T-helper 2 cell treated with Interferon-gamma antibody and Interleukin-4, amounts not matched to agents 5 μg/mL and 100 μg/mL, for 36 hours (primary cell): ENCODE measurements around the gene SLITRK6.

Experiments used
- DNase-seq: peaks from one replicate; pipeline ENCODE4 v3.0.0; 2021; ENCODE audit warnings: low spot score
- H3K27ac Mint-ChIP-seq: one replicate; pipeline ENCODE4 v1.8.0; 2021; ENCODE audit warnings: mild to moderate bottlenecking, mixed read lengths
- H3K27me3 Mint-ChIP-seq: one replicate; pipeline ENCODE4 v1.8.0; 2021; ENCODE audit warnings: low read depth, mixed read lengths
- H3K36me3 Mint-ChIP-seq: one replicate; pipeline ENCODE4 v1.8.0; 2021; ENCODE audit warnings: low read depth, mixed read lengths
- H3K4me1 Mint-ChIP-seq: one replicate; pipeline ENCODE4 v1.8.0; 2021; ENCODE audit warnings: low read depth, mixed read lengths
- H3K4me3 Mint-ChIP-seq: one replicate; pipeline ENCODE4 v1.8.0; 2022; ENCODE audit warnings: mild to moderate bottlenecking, moderate library complexity, mixed read lengths
- H3K9me3 Mint-ChIP-seq: one replicate; pipeline ENCODE4 v1.8.0; 2021; ENCODE audit warnings: mixed read lengths

Gene SLITRK6, protein sequence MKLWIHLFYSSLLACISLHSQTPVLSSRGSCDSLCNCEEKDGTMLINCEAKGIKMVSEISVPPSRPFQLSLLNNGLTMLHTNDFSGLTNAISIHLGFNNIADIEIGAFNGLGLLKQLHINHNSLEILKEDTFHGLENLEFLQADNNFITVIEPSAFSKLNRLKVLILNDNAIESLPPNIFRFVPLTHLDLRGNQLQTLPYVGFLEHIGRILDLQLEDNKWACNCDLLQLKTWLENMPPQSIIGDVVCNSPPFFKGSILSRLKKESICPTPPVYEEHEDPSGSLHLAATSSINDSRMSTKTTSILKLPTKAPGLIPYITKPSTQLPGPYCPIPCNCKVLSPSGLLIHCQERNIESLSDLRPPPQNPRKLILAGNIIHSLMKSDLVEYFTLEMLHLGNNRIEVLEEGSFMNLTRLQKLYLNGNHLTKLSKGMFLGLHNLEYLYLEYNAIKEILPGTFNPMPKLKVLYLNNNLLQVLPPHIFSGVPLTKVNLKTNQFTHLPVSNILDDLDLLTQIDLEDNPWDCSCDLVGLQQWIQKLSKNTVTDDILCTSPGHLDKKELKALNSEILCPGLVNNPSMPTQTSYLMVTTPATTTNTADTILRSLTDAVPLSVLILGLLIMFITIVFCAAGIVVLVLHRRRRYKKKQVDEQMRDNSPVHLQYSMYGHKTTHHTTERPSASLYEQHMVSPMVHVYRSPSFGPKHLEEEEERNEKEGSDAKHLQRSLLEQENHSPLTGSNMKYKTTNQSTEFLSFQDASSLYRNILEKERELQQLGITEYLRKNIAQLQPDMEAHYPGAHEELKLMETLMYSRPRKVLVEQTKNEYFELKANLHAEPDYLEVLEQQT

GRCh38 chr13:85799097-85799582, at the start of gene SLITRK6:
SLITRK6 (minus strand) TSS chr13:85799419; CDS start chr13:85796508, 2,911 bp downstream.
- Mint-ChIP-seq H3K27ac (no peak within 1 kb of the TSS), H3K4me3 (no peak within 1 kb of the TSS), H3K27me3 (no peaks in the 10 kb centered on the region), H3K36me3 (no peaks in the 10 kb centered on the region), H3K4me1 (no peaks in the 10 kb centered on the region), H3K9me3 (no peaks in the 10 kb centered on the region)
- no peak for DNase-seq

- no peak overlapping the region for H3K27ac Mint-ChIP-seq
- peaks cover 13% of the 10 kb centered on the region for H3K9me3 Mint-ChIP-seq
- no peaks in the 10 kb centered on the region for H3K4me1 Mint-ChIP-seq
- H3K27me3 Mint-ChIP-seq = no peaks in the 10 kb centered on the region
- H3K36me3 Mint-ChIP-seq = no peaks in the 10 kb centered on the region
- no peak overlapping the region for H3K4me3 Mint-ChIP-seq
- DNase-seq = no peak
Measured at GRCh38 chr13:85847012-85847411, 47.8 kb upstream of the SLITRK6 start.

GRCh38 chr13:85841427-85841826, 42.2 kb upstream of the SLITRK6 start:
- H3K27me3 Mint-ChIP-seq = no peaks in the 10 kb centered on the region
- H3K9me3 Mint-ChIP-seq = no peaks in the 10 kb centered on the region
- no peak for DNase-seq
- no peaks in the 10 kb centered on the region for H3K4me1 Mint-ChIP-seq
- H3K27ac Mint-ChIP-seq = no peak overlapping the region
- no peaks in the 10 kb centered on the region for H3K36me3 Mint-ChIP-seq
- H3K4me3 Mint-ChIP-seq = no peak overlapping the region

DNA sequence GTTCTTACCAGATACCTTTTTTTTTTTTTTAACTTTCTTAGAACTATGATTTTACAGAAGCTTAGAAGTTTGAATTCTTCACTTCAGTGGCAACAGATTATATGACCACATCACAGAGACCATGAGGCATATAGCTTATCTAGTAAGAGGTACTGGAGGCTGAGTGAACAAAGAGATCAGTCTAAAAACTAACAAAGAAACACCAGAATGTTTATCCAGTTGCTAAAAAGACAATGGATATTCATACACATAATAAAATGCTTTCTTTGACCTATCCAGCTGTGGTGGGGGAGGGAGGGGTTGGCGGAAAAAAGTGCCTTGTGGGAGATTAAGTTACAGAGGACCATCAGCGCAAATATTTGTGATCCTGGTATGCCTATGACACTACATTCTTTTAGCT, 34.7 kb upstream of the SLITRK6 start:
- H3K4me1 Mint-ChIP-seq = no peaks in the 10 kb centered on the region
- DNase-seq = no peak
- H3K4me3 Mint-ChIP-seq = no peak overlapping the region
- no peak overlapping the region for H3K27ac Mint-ChIP-seq
- no peaks in the 10 kb centered on the region for H3K9me3 Mint-ChIP-seq
- H3K27me3 Mint-ChIP-seq = no peaks in the 10 kb centered on the region
- H3K36me3 Mint-ChIP-seq = no peaks in the 10 kb centered on the region

DNA sequence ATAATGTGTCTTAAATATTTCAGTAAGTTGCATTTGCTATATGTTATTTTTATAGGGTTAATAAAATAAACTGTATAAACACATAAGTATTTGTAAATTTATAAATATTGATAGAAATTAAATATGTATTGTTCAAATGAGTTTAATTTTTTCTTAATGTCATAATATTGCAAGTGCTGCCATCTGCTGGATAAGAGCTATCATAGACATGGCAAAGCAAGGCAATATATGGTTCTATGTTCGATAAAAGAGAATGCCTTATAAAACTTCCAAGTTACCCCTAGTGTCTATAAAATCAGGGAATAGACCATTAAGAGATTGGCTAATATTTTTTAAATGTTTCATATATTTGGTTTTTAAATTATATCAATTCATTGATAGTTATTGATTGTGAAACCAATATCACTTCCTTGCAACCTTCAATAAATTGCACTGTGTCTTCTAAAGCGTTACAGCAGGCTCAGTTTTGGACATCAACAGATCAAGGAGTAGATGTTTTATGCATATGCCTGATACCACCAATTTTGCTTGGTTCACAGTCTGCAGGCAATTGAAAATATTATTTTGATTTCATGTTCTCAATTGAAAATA, 29.0 kb upstream of the SLITRK6 start:
- no peaks in the 10 kb centered on the region for H3K9me3 Mint-ChIP-seq
- no peak overlapping the region for H3K27ac Mint-ChIP-seq
- H3K27me3 Mint-ChIP-seq = no peaks in the 10 kb centered on the region
- H3K36me3 Mint-ChIP-seq = no peaks in the 10 kb centered on the region
- H3K4me1 Mint-ChIP-seq = no peaks in the 10 kb centered on the region
- H3K4me3 Mint-ChIP-seq = no peak overlapping the region
- no peak for DNase-seq

DNA sequence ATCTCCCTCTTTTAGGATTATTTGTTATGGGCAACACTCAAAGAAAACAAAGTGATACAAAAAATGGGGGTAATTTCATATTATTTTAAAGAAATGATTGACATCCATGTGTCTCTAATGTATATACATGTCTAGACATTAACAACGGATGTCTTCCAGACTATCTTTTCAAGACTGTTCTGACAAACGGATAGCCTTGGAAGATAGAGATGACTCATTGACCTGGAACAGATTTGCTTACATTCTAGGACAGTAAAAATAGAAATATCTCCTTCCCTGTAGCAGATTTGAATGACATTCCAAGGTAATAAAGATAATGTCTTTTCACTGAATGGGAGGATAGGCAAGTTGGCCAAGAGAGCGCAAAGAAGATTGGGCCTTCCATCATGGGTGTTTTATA, 26.2 kb upstream of the SLITRK6 start:
- no peaks in the 10 kb centered on the region for H3K36me3 Mint-ChIP-seq
- no peaks in the 10 kb centered on the region for H3K9me3 Mint-ChIP-seq
- DNase-seq = no peak
- H3K27me3 Mint-ChIP-seq = no peaks in the 10 kb centered on the region
- no peaks in the 10 kb centered on the region for H3K4me1 Mint-ChIP-seq
- H3K4me3 Mint-ChIP-seq = no peak overlapping the region
- no peak overlapping the region for H3K27ac Mint-ChIP-seq

DNA sequence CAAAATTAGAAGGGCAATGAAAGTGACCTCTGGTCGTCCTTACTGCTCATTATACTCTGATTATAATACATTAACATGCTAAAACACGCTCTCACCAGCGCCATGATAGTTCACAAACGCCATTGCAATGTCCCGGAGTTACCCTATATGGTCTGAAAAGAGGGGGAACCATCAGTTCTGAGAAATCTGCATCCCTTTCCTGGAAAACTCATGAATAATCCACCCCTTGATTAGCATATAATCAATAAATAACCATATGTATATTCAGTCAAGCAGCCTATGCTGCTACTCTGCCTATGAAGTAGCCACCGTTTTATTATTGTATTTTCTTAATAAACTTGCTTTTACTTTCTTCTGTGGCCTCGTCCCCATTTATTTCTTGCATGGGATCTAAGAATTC, 24.6 kb upstream of the SLITRK6 start:
- H3K27ac Mint-ChIP-seq = no peak overlapping the region
- H3K4me1 Mint-ChIP-seq = no peaks in the 10 kb centered on the region
- H3K9me3 Mint-ChIP-seq = no peaks in the 10 kb centered on the region
- H3K4me3 Mint-ChIP-seq = no peak overlapping the region
- no peaks in the 10 kb centered on the region for H3K36me3 Mint-ChIP-seq
- no peaks in the 10 kb centered on the region for H3K27me3 Mint-ChIP-seq
- DNase-seq = no peak

DNA sequence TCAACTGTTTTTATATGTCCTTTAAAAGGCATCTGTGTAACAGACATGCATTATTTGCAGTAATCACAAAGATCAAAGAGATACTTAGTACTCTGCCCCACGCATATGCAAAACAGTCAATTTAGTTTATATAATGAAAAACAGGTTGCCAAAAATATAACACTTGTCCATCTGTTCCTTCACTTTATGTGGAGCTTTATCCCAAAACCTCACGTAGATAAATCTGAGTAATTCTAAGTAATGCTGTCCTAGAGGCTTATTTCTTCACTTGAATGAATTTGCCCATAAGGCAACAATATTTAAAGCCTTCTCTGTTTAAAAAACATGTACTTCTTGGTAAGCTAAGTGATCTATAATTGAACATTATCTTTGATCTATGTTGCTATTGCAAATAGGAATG, 20.3 kb upstream of the SLITRK6 start:
- H3K36me3 Mint-ChIP-seq = no peaks in the 10 kb centered on the region
- H3K9me3 Mint-ChIP-seq = no peaks in the 10 kb centered on the region
- no peaks in the 10 kb centered on the region for H3K27me3 Mint-ChIP-seq
- H3K4me1 Mint-ChIP-seq = no peaks in the 10 kb centered on the region
- DNase-seq = no peak
- no peak overlapping the region for H3K27ac Mint-ChIP-seq
- no peak overlapping the region for H3K4me3 Mint-ChIP-seq

GRCh38 chr13:85816413-85816812, 17.2 kb upstream of the SLITRK6 start:
- no peaks in the 10 kb centered on the region for H3K27me3 Mint-ChIP-seq
- H3K9me3 Mint-ChIP-seq = no peaks in the 10 kb centered on the region
- no peak overlapping the region for H3K27ac Mint-ChIP-seq
- H3K4me3 Mint-ChIP-seq = no peak overlapping the region
- no peak for DNase-seq
- no peaks in the 10 kb centered on the region for H3K36me3 Mint-ChIP-seq
- no peaks in the 10 kb centered on the region for H3K4me1 Mint-ChIP-seq

GRCh38 chr13:85812282-85812681, 13.1 kb upstream of the SLITRK6 start:
- Mint-ChIP-seq H3K9me3 (no peaks in the 10 kb centered on the region), H3K27me3 (no peaks in the 10 kb centered on the region), H3K4me1 (no peaks in the 10 kb centered on the region), H3K36me3 (no peaks in the 10 kb centered on the region), H3K27ac (no peak overlapping the region), H3K4me3 (no peak overlapping the region)
- no peak for DNase-seq

- DNase-seq = no peak
- Mint-ChIP-seq H3K27ac (no peak overlapping the region), H3K9me3 (no peaks in the 10 kb centered on the region), H3K4me3 (no peak overlapping the region), H3K4me1 (no peaks in the 10 kb centered on the region), H3K27me3 (no peaks in the 10 kb centered on the region), H3K36me3 (no peaks in the 10 kb centered on the region)
Measured at GRCh38 chr13:85808811-85809210, 9.6 kb upstream of the SLITRK6 start.

GRCh38 chr13:85806553-85807175, 7.4 kb upstream of the SLITRK6 start:
- no peak overlapping the region for H3K4me3 Mint-ChIP-seq
- no peaks in the 10 kb centered on the region for H3K36me3 Mint-ChIP-seq
- no peak overlapping the region for H3K27ac Mint-ChIP-seq
- no peaks in the 10 kb centered on the region for H3K4me1 Mint-ChIP-seq
- DNase-seq = no peak
- H3K27me3 Mint-ChIP-seq = no peaks in the 10 kb centered on the region
- H3K9me3 Mint-ChIP-seq = no peaks in the 10 kb centered on the region

- no peaks in the 10 kb centered on the region for H3K36me3 Mint-ChIP-seq
- no peak overlapping the region for H3K27ac Mint-ChIP-seq
- no peaks in the 10 kb centered on the region for H3K9me3 Mint-ChIP-seq
- DNase-seq = no peak
- H3K4me1 Mint-ChIP-seq = no peaks in the 10 kb centered on the region
- no peaks in the 10 kb centered on the region for H3K27me3 Mint-ChIP-seq
- no peak overlapping the region for H3K4me3 Mint-ChIP-seq
Measured at GRCh38 chr13:85798556-85798955, 663 bp downstream of the SLITRK6 start.

DNA sequence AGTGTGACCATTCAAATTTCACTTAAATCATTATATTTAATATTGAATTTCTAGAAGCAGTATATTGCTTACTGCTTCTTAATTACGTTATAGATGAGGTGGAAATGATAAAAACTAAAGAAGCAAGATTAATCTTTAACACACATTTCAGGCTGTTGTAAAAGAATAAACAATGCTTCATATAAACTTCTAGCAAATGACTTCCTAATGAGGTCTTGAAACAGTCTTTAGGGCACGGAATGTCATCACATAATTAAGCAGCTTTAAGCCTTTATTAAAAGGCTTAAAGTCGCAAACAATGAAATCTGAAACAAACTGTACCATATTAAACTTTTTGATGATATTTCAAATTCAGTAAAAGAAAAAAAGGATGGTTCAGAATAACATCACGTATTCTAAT, 1.9 kb downstream of the SLITRK6 start:
- Mint-ChIP-seq H3K27me3 (no peaks in the 10 kb centered on the region), H3K27ac (no peak overlapping the region), H3K4me1 (no peaks in the 10 kb centered on the region), H3K4me3 (no peak overlapping the region), H3K9me3 (no peaks in the 10 kb centered on the region), H3K36me3 (no peaks in the 10 kb centered on the region)
- DNase-seq = no peak
